Right renal cortex interstitium (tissue), 3 donors: ENCODE data around the gene ZDHHC8. TPM values are rescaled to one million over a fixed set of nuclear protein-coding genes. Genes with fewer than 3 reads are reported as not detected.

ENCODE experiments used
- DNase-seq, 3 donors: peaks; one replicate each; pipeline ENCODE4 v3.0.0-alpha.2; 2013; ENCODE audit warnings: low read depth in 3 of 3, low spot score in 2 of 3
- polyA plus RNA-seq, 3 donors: library from polyadenylated mRNA; unstranded; fragments of 120-200 nt; gene quantifications; one replicate each; pipeline ENCODE4 v1.2.1, GENCODE V29; 2013; ENCODE audit not compliant: insufficient read length in 3 of 3

The ZDHHC8 gene
- polyA plus RNA-seq, 3 donors, result 26.5 to 33.7 (median 27.1) TPM

- DNase-seq, result no peak
Observed at GRCh38 chr22:20142711-20143621, 11.4 kb downstream of the ZDHHC8 start.

DNA sequence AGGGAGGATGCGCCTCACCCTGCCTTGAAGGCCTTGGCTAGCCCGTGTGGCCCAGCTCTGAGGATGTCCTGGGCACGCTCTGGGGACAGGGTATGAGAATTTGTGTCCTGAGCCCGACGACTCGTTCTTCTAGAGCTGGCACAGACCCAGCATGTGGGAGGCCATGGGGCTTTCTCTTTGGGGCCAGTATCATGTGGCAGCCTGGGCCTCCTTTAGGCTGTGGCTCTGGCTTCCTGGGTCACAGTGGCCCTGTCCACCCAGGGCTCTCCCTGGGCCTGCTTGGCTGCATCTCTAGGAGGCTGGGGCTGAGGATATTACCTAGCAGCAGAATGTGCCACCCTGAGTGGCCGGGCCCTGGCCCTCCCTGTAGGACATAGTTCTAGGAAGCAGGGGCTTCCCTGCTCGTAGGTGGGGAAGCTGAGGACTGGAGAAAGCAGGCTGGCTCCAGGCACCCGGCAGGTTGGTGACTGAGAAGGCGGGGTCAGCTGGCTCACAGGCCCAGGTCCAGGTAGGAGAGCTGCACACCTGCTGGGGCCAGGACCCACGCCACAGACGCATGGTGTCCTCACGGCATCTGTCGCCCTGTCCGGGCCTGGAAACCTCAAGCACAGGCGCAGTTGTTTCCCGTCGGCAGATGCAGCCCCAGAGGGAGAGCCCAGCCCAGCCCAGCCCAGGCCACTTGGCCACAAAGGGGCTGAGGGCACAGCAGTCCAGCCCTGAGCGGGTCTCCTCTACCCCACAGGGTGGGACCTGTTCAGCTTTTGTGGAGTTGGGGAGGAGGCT is 12.5 kb downstream of the ZDHHC8 start:
- no peak for DNase-seq

GRCh38 chr22:20145206-20145831 is 13.7 kb downstream of the ZDHHC8 start:
- DNase-seq, result no peak

- DNase-seq, result no peak
Observed at GRCh38 chr22:20145832-20146223, 14.2 kb downstream of the ZDHHC8 start.

GRCh38 chr22:20146777-20147176 is 15.2 kb downstream of the ZDHHC8 start:
- no peak for DNase-seq

- DNase-seq, result no peak
Observed at GRCh38 chr22:20147237-20147988, 15.8 kb downstream of the ZDHHC8 start.

- DNase-seq, result no peak
Observed at GRCh38 chr22:20148414-20148813, 16.8 kb downstream of the ZDHHC8 start.

GRCh38 chr22:20149257-20150250 is 17.9 kb downstream of the ZDHHC8 start:
- no peak for DNase-seq

- DNase-seq, result no peak
Observed at GRCh38 chr22:20150381-20151275, 19.0 kb downstream of the ZDHHC8 start, which contains the start of gene CCDC188. Gene CCDC188 (minus strand): TSS chr22:20151055. CDS start chr22:20150986, 69 bp downstream.

- DNase-seq, result no peak
Observed at GRCh38 chr22:20151276-20151588, 19.6 kb downstream of the ZDHHC8 start.

GRCh38 chr22:20152464-20152890 is 20.9 kb downstream of the ZDHHC8 start:
- no peak for DNase-seq

GRCh38 chr22:20153945-20154344 is 22.3 kb downstream of the ZDHHC8 start:
- DNase-seq, result no peak

- no peak for DNase-seq
Observed at GRCh38 chr22:20154602-20155187, 23.1 kb downstream of the ZDHHC8 start.

DNA sequence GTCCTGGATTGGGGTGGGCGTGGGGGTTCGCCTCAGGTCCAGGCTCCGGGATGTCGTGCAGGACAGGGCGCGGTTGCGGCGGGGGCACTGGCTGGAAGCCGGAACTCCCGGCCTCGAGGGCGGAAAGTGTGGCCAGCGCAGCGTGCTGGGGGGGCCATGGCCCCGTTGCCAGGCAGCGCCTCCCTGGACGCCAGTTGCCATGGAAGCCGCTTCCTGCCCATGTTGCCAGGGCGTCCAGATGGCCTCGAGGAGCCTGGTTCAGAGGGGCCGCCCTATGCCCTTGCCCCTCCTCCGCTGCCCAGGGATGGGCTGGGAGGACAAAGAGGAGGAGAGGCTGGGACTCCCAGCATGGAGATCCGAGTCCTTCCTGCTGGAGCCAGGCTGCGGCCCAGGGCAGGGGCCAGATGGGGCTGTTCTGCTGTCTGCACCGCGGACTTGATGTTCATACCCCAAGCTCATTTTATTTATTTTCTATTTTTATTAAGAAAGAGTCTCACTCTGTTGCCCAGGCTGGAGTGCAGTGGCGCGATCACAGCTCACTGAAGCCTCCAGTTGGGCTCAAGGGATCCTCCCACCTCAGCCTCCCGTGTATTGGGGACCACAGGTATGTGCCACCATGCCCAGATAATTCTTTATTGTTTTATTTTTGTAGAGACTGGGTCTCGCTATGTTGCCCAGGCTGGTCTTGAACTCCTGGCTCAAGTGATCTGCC is 23.9 kb downstream of the ZDHHC8 start:
- DNase-seq, result no peak

DNA sequence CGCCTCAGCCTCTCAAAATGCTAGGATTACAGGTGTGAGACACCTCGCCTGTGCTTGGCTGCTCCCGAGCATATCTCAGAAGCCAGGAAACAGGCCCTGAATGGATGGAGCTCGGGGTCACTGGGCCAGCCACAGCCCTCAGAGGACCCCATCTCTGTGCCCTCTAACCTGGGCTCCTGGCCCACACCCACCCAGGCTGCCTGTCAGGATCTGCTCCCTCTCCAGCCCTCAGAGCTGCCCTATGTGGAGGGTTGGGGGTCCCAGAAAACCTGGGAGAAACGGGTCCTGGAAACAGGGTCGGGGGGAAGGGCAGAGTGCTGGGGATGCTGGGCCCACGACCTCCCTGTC is 24.4 kb downstream of the ZDHHC8 start:
- no peak for DNase-seq

GRCh38 chr22:20156611-20157429 is 25.2 kb downstream of the ZDHHC8 start:
- peak; percentile 50 to 74 (median 61) for DNase-seq
